Epithelial cell of proximal tubule (primary cell): ENCODE results near the gene SLC25A33. TPM values are rescaled to one million over a fixed set of nuclear protein-coding genes. Genes with fewer than 3 reads are reported as not detected.

ENCODE experiments used
- DNase-seq: peaks from one replicate; pipeline ENCODE4 v3.0.0-alpha.2; 2011; ENCODE audit warnings: low read depth
- H3K4me3 ChIP-seq: 2 replicates; pipeline ENCODE4 v1.5.1; 2011; ENCODE audit warnings: low read depth, mild to moderate bottlenecking, low read length
- total RNA-seq: library from RNA; depleted of rRNA; stranded (reverse); fragments of >200 nt; gene quantifications from 2 replicates; pipeline ENCODE4 v1.2.3, GENCODE V29; 2015
- TF ChIP-seq, protein P1 (sequence below): conservative IDR thresholded peaks from 2 replicates; pipeline ENCODE4 v1.5.1; 2012; ENCODE audit warnings: low read depth, mild to moderate bottlenecking, low read length

Gene SLC25A33
- total RNA-seq, 1 donor from 2014 or later: 6.2 TPM

GRCh38 chr1:9589144-9589718, 50.0 kb downstream of the SLC25A33 start:
- no peak for DNase-seq
- H3K4me3 ChIP-seq: peak overlapping the region; percentile 65
- TF ChIP-seq, protein P1, sequence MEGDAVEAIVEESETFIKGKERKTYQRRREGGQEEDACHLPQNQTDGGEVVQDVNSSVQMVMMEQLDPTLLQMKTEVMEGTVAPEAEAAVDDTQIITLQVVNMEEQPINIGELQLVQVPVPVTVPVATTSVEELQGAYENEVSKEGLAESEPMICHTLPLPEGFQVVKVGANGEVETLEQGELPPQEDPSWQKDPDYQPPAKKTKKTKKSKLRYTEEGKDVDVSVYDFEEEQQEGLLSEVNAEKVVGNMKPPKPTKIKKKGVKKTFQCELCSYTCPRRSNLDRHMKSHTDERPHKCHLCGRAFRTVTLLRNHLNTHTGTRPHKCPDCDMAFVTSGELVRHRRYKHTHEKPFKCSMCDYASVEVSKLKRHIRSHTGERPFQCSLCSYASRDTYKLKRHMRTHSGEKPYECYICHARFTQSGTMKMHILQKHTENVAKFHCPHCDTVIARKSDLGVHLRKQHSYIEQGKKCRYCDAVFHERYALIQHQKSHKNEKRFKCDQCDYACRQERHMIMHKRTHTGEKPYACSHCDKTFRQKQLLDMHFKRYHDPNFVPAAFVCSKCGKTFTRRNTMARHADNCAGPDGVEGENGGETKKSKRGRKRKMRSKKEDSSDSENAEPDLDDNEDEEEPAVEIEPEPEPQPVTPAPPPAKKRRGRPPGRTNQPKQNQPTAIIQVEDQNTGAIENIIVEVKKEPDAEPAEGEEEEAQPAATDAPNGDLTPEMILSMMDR: no peak

GRCh38 chr1:9589719-9590157, 50.5 kb downstream of the SLC25A33 start:
- DNase-seq: no peak
- TF ChIP-seq, protein P1: no peak
- H3K4me3 ChIP-seq: peak overlapping the region; percentile 65

- TF ChIP-seq, protein P1: no peak
- DNase-seq: no peak
- H3K4me3 ChIP-seq: peak overlapping the region; percentile 65
These were observed 50.9 kb downstream of the SLC25A33 start for GRCh38 chr1:9590201-9590600.

- DNase-seq: no peak
- TF ChIP-seq, protein P1: no peak
- H3K4me3 ChIP-seq: no peak overlapping the region
These were observed 51.8 kb downstream of the SLC25A33 start for GRCh38 chr1:9590945-9591668.

DNA sequence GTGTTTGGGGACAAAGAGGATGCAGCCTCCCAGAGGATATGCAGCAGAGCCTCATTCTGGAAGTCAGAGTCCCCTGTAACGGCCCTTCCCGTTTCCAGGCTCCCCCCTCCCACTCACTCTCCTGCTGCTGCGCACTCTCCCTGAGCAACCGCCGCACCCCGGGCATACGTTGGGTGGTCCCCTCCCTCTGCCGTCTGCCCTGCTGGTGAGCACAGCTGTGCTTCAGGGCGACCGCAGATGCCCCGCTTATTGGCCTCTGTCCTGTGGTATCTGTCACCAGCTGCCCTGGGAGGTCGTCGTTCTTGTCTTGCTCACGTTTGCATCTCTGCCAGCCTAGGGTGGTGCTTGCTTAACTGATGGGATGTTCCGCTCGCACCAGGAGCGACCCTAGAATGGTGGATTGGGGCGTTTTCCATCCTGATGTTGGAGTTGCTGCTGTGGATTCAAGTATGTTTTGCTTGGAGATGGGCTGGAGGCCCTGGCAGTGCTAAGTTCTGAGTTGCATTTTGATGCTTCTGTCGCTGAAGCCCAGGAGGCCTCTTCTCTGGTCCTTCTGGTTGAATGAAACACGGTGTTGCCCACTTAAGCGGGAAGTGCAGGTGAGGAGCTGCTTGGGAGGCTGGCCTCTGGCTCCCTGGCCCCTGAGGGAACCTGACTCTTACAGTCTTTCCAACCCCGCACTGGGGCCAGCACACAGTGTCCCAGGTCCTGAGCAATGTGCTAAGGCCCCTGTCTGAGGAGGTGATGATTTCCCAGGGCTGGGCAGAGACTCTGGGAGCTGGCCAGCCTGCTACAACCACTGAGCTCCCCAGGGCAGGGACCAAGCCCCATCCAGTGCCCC, 52.6 kb downstream of the SLC25A33 start:
- TF ChIP-seq, protein P1: no peak
- DNase-seq: no peak
- H3K4me3 ChIP-seq: no peak overlapping the region

GRCh38 chr1:9592510-9593075, 53.3 kb downstream of the SLC25A33 start:
- TF ChIP-seq, protein P1: no peak
- DNase-seq: no peak
- no peak overlapping the region for H3K4me3 ChIP-seq
